Tibial nerve (tissue), 4 donors: ENCODE data around the gene STK17B. TPM values are rescaled to one million over a fixed set of nuclear protein-coding genes. Genes with fewer than 3 reads are reported as not detected.
"Not testable (repeated sequence)": the region's sequence is repeated elsewhere in the genome, so short reads cannot be mapped to it uniquely, and the experiment has no call there.

Source experiments
- DNase-seq, 2 donors: peaks; one replicate each; pipeline ENCODE4 v3.0.0-alpha.2; 2019; ENCODE audit warnings: low spot score in 2 of 2
- H3K27ac ChIP-seq, 4 donors: fragments of 200-600 bp; sonication (generic) in 3 of 4; one replicate each; pipeline ENCODE4 v1.5.1; 2017 to 2019; ENCODE audit warnings: mild to moderate bottlenecking in 1 of 4
- H3K27me3 ChIP-seq, 2 donors: fragments of 200-600 bp; sonication (generic) in 1 of 2; one replicate each; pipeline versions ENCODE4 v1.5.1 to v1.6.0; 2017 to 2019
- H3K36me3 ChIP-seq, 3 donors: fragments of 200-600 bp; sonication (generic); one replicate each; pipeline ENCODE4 v1.5.1; 2018 to 2019
- H3K4me1 ChIP-seq, 4 donors: fragments of 200-600 bp; sonication (generic) in 3 of 4; one replicate each; pipeline ENCODE4 v1.5.1; 2017 to 2019
- H3K4me3 ChIP-seq, 4 donors: fragments of 200-600 bp; sonication (generic) in 3 of 4; one replicate each; pipeline ENCODE4 v1.5.1; 2017 to 2019; ENCODE audit warnings: mild to moderate bottlenecking in 1 of 4, moderate library complexity in 1 of 4
- H3K9me3 ChIP-seq, 4 donors: fragments of 200-600 bp; sonication (generic) in 3 of 4; one replicate each; pipeline ENCODE4 v1.5.1; 2017 to 2019
- CTCF ChIP-seq, 5 experiments: fragments of 200-600 bp in 3 of 5; fragments of 450-650 bp in 2 of 5; sonication (generic) in 3 of 5; IDR thresholded peaks; one replicate each; pipeline ENCODE4 v1.5.1; 2016 to 2019; ENCODE audit warnings: antibody characterized with exemption in 5 of 5, mild to moderate bottlenecking in 3 of 5, moderate library complexity in 2 of 5
- EP300 ChIP-seq, 2 donors: sonication (generic); formaldehyde crosslinking; IDR thresholded peaks; one replicate each; pipeline ENCODE4 v1.6.1; 2017; ENCODE audit warnings: antibody characterized with exemption in 2 of 2, mild to moderate bottlenecking in 1 of 2
- POLR2A ChIP-seq, 2 donors: fragments of 450-650 bp; IDR thresholded peaks; one replicate each; pipeline ENCODE4 v1.6.1; 2017; ENCODE audit warnings: antibody characterized with exemption in 2 of 2, mild to moderate bottlenecking in 2 of 2, moderate library complexity in 2 of 2
- WGBS, 2 donors: methylation state at CpG; one replicate each; pipeline ENCODE4 v1.1.5; 2018; 5-methylcytosine and 5-hydroxymethylcytosine counted together
- total RNA-seq, 4 donors: library from RNA; depleted of rRNA; stranded (reverse); fragments of >200 nt; gene quantifications; one replicate each; pipeline ENCODE4 v1.1.0, GENCODE V29; 2016

STK17B gene
- total RNA-seq, 4 donors from 2014 or later, result 35.1 to 73.9 (median 45.4) TPM

GRCh38 chr2:196096264-196096663, 75.1 kb downstream of the STK17B start:
- 82 to 91% methylated on average over 4 of the region's 4 CpGs for WGBS, 2 donors
- peaks cover 0 to 6% (median 0%) of the 10 kb centered on the region in 4 donors for H3K9me3 ChIP-seq
- H3K36me3 ChIP-seq, result no peaks in the 10 kb centered on the region
- H3K4me1 ChIP-seq, result peaks cover 0 to 7% (median 0%) of the 10 kb centered on the region in 4 donors
- H3K4me3 ChIP-seq, result no peak overlapping the region
- TF ChIP-seq POLR2A (IDR thresholded peaks at IDR 0.05) (no peak), CTCF (IDR thresholded peaks at IDR 0.05) (no peak), EP300 (IDR thresholded peaks at IDR 0.05) (no peak)
- DNase-seq, result no peak
- no peaks in the 10 kb centered on the region for H3K27me3 ChIP-seq
- H3K27ac ChIP-seq, result no peak overlapping the region

- H3K27ac ChIP-seq, H3K4me1 ChIP-seq, H3K36me3 ChIP-seq, H3K27me3 ChIP-seq, DNase-seq, H3K4me3 ChIP-seq: not testable (repeated sequence)
- peaks cover 0 to 10% (median 0%) of the 10 kb centered on the region in 4 donors for H3K9me3 ChIP-seq
- 81 to 85% methylated on average over 5 of the region's 5 CpGs for WGBS, 2 donors
Observed at GRCh38 chr2:196089448-196089847, 81.9 kb downstream of the STK17B start.

GRCh38 chr2:196088203-196088602, 83.2 kb downstream of the STK17B start:
- Histone ChIP-seq H3K27ac (no peak overlapping the region), H3K4me3 (no peak overlapping the region), H3K9me3 (peaks cover 0 to 5% (median 0%) of the 10 kb centered on the region in 4 donors), H3K27me3 (no peaks in the 10 kb centered on the region), H3K36me3 (no peaks in the 10 kb centered on the region), H3K4me1 (no peaks in the 10 kb centered on the region)
- no peak for DNase-seq
- WGBS, 2 donors, result 52 to 57% methylated on average over 2 of the region's 2 CpGs
- TF ChIP-seq EP300 (IDR thresholded peaks at IDR 0.05) (no peak), POLR2A (IDR thresholded peaks at IDR 0.05) (no peak), CTCF (IDR thresholded peaks at IDR 0.05) (no peak)

GRCh38 chr2:196086517-196087368, 84.6 kb downstream of the STK17B start:
- TF ChIP-seq CTCF (IDR thresholded peaks at IDR 0.05) (no peak), POLR2A (IDR thresholded peaks at IDR 0.05) (no peak), EP300 (IDR thresholded peaks at IDR 0.05) (no peak)
- H3K36me3 ChIP-seq, result no peaks in the 10 kb centered on the region
- H3K27me3 ChIP-seq, result no peaks in the 10 kb centered on the region
- no peak overlapping the region for H3K27ac ChIP-seq
- no peak for DNase-seq
- no peaks in the 10 kb centered on the region for H3K4me1 ChIP-seq
- peaks cover 0 to 5% (median 0%) of the 10 kb centered on the region in 4 donors for H3K9me3 ChIP-seq
- no peak overlapping the region for H3K4me3 ChIP-seq
- 65 to 78% methylated on average over 7 of the region's 7 CpGs for WGBS, 2 donors

- Histone ChIP-seq H3K4me1 (peaks cover 0 to 7% (median 0%) of the 10 kb centered on the region in 4 donors), H3K27ac (no peak overlapping the region), H3K4me3 (no peak overlapping the region), H3K27me3 (no peaks in the 10 kb centered on the region), H3K9me3 (no peaks in the 10 kb centered on the region), H3K36me3 (no peaks in the 10 kb centered on the region)
- TF ChIP-seq EP300 (IDR thresholded peaks at IDR 0.05) (no peak), POLR2A (IDR thresholded peaks at IDR 0.05) (no peak), CTCF (IDR thresholded peaks at IDR 0.05) (no peak)
- DNase-seq, result no peak
- whole genome bisulfite sequencing, 2 donors, result 84 to 85% methylated on average over 5 of the region's 5 CpGs
Observed at GRCh38 chr2:196083601-196084000, 87.8 kb downstream of the STK17B start.

Other genes starting within 250 kb of the STK17B start
- gene DNAH7, start 102.7 kb downstream of the STK17B start, total RNA-seq, result 1 to 10 TPM; 1.6 to 5.0 (median 3.0) TPM